K562 (cell line): Measurements from ENCODE around the gene CNOT6L. TPM values are rescaled to one million over a fixed set of nuclear protein-coding genes. Genes with fewer than 3 reads are reported as not detected.
A peak's percentile ranks its signal among the peaks of the same experiment; 100 is the strongest.

Experiments used
- BRD9 ChIP-seq: fragments of 450-650 bp; IDR thresholded peaks from 2 replicates; pipeline ENCODE4 v1.6.1; 2018; ENCODE audit warnings: low read depth; ENCODE audit not compliant: partially characterized antibody
- CHD1 ChIP-seq: fragments of 200-600 bp; sonication (generic); IDR thresholded peaks from one replicate; pipeline ENCODE4 v1.6.1; 2012; ENCODE audit warnings: mild to moderate bottlenecking, moderate library complexity, low read length, inconsistent platforms
- CHD2 ChIP-seq: IDR thresholded peaks from 2 replicates; pipeline ENCODE4 v1.6.1; 2011; ENCODE audit warnings: low read depth, low read length
- CTCF ChIP-seq, 3 experiments: IDR thresholded peaks in 2 of 3; conservative IDR thresholded peaks in 1 of 3; 2 replicates each; pipeline ENCODE4 v1.5.1; 2011 to 2012; ENCODE audit warnings: low read length in 3 of 3, mild to moderate bottlenecking in 3 of 3, control low read depth in 2 of 3, improper control_type of control experiment in 1 of 3, inconsistent platforms in 1 of 3, low read depth in 1 of 3, mixed read lengths in 1 of 3, moderate library complexity in 1 of 3; ENCODE audit not compliant: insufficient read depth in 2 of 3
- ESRRA ChIP-seq: fragments of 450-650 bp; IDR thresholded peaks from 2 replicates; pipeline ENCODE4 v1.6.1; 2014; ENCODE audit warnings: low read depth, mild to moderate bottlenecking, moderate library complexity, borderline replicate concordance
- MAFF ChIP-seq: IDR thresholded peaks from 2 replicates; pipeline ENCODE4 v1.6.1; 2012; ENCODE audit warnings: low read length, improper control_type of control experiment
- NFIC ChIP-seq: fragments of 450-650 bp; IDR thresholded peaks from 2 replicates; pipeline ENCODE4 v1.6.1; 2017; ENCODE audit warnings: mild to moderate bottlenecking, inconsistent platforms
- NR1H2 ChIP-seq: sonication (generic); formaldehyde crosslinking; IDR thresholded peaks from 2 replicates; pipeline ENCODE4 v1.4.0; 2020; ENCODE audit warnings: mild to moderate bottlenecking, missing genetic modification reagents
- PTBP1 ChIP-seq: fragments of 200-400 bp; formaldehyde crosslinking; IDR thresholded peaks from 2 replicates; pipeline ENCODE4 v1.6.1; 2017; ENCODE audit warnings: low read depth, low read length
- SIRT6 ChIP-seq: IDR thresholded peaks from one replicate; pipeline ENCODE4 v1.6.1; 2012; ENCODE audit warnings: low read depth, mild to moderate bottlenecking, control low read depth, inconsistent platforms, low read length, moderate library complexity
- SMARCA5 ChIP-seq: fragments of 450-650 bp; IDR thresholded peaks from 2 replicates; pipeline ENCODE4 v1.6.1; 2016
- SMC3 ChIP-seq: conservative IDR thresholded peaks from 2 replicates; pipeline ENCODE4 v1.6.1; 2011; ENCODE audit warnings: low read depth, low read length, improper control_type of control experiment; ENCODE audit not compliant: insufficient read depth
- THRAP3 ChIP-seq: fragments of 450-650 bp; IDR thresholded peaks from 2 replicates; pipeline ENCODE4 v1.6.1; 2016; ENCODE audit warnings: mild to moderate bottlenecking, inconsistent platforms, borderline replicate concordance
- U2AF2 ChIP-seq: fragments of 200-400 bp; formaldehyde crosslinking; optimal IDR thresholded peaks from 2 replicates; pipeline ENCODE3; 2017; ENCODE audit warnings: low read depth, mild to moderate bottlenecking, low read length
- ZBTB2 ChIP-seq: fragments of 450-650 bp; IDR thresholded peaks from 2 replicates; pipeline ENCODE4 v1.6.1; 2016; ENCODE audit warnings: antibody characterized with exemption
- ZFP1 ChIP-seq: fragments of 450-650 bp; formaldehyde crosslinking; IDR thresholded peaks from 2 replicates; pipeline ENCODE4 v1.4.0; 2020; ENCODE audit warnings: mild to moderate bottlenecking, mixed read lengths
- ZFP30 ChIP-seq: fragments of 250-450 bp; sonication (Bioruptor Pico); IDR thresholded peaks from 2 replicates; pipeline ENCODE4 v1.8.0; 2022; ENCODE audit warnings: moderate library complexity, mild to moderate bottlenecking, inconsistent platforms, borderline replicate concordance
- ZNF24 ChIP-seq: fragments of 450-650 bp; IDR thresholded peaks from 2 replicates; pipeline ENCODE4 v1.6.1; 2016
- polyA plus RNA-seq, 8 experiments: library from polyadenylated mRNA; depleted of rRNA in 4 of 8; stranded (reverse) in 5 of 8; unstranded in 3 of 8; fragments of >200 nt; fragmentation: Nextera tagmentation in 2 of 8; fragmentation: Illumina TruSeq in 1 of 8; extraction: Ambion mirVana in 2 of 8; extraction: Trizol in 1 of 8; gene quantifications; 2 replicates each; pipeline versions ENCODE4 v1.2.1 to v1.2.3, GENCODE V29; 2011 to 2014; ENCODE audit warnings: inconsistent platforms in 1 of 8, missing spikeins in 1 of 8
- total RNA-seq, 7 experiments: library from RNA; depleted of rRNA in 6 of 7; stranded (reverse); fragments of >200 nt in 6 of 7; fragmentation: Illumina TruSeq in 2 of 7; extraction: Trizol in 2 of 7; gene quantifications; 2 replicates each; pipeline versions ENCODE4 v1.2.1 to v1.2.3, GENCODE V29; 2011 to 2021; ENCODE audit warnings: low replicate concordance in 1 of 7
- TF ChIP-seq, protein P1 (sequence below): sonication (generic); formaldehyde crosslinking; IDR thresholded peaks from 2 replicates; pipeline ENCODE4 v1.8.1; 2022; ENCODE audit warnings: missing genetic modification reagents
- TF ChIP-seq, protein P2 (sequence below), 2 experiments: fragments of 200-800 bp in 1 of 2; sonication (Bioruptor generic) in 1 of 2; sonication (generic) in 1 of 2; formaldehyde crosslinking in 1 of 2; IDR thresholded peaks in 1 of 2; conservative IDR thresholded peaks in 1 of 2; 2 replicates each; pipeline versions ENCODE4 v1.5.0 to v1.6.1; 2016 to 2020; ENCODE audit warnings: missing compliant biosample characterization in 1 of 2, missing genetic modification characterization in 1 of 2, missing genetic modification reagents in 1 of 2
- TF ChIP-seq, protein P3 (sequence below): fragments of 450-650 bp; formaldehyde crosslinking; IDR thresholded peaks from 2 replicates; pipeline ENCODE4 v1.4.0; 2020; ENCODE audit warnings: mild to moderate bottlenecking, mixed read lengths

Gene CNOT6L
- total and polyA plus RNA-seq, 9 of the 15 experiments (the other 6 are each of a cell fraction or from before 2014, with no cell fraction given), result 3.7 to 27.9 (median 6.5) TPM

DNA sequence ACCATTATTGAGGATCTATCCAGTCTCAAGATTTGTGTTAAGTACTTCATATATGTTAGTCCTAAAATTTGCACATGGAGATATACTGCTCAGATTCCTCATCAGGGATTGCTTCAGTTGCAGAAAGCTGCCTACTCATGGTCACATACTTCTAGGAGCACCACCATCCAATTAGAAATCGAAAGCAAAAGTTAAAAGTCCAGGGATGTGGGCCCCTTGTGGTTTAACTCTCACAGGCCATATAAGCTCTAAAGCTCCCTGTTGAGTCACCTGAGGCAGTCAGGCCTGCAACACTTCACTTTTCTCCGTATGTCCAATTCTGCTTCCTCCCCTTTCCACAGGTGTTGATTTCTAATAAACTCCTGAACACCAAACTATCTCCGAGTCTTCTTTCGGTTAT lies 84.2 kb downstream of the CNOT6L start (continued):
- TF ChIP-seq, protein P1, sequence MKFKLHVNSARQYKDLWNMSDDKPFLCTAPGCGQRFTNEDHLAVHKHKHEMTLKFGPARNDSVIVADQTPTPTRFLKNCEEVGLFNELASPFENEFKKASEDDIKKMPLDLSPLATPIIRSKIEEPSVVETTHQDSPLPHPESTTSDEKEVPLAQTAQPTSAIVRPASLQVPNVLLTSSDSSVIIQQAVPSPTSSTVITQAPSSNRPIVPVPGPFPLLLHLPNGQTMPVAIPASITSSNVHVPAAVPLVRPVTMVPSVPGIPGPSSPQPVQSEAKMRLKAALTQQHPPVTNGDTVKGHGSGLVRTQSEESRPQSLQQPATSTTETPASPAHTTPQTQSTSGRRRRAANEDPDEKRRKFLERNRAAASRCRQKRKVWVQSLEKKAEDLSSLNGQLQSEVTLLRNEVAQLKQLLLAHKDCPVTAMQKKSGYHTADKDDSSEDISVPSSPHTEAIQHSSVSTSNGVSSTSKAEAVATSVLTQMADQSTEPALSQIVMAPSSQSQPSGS (CRISPR knock-in tag), result no peak
- TF ChIP-seq ESRRA, result peak; percentile 61; the same call in 1 of the 2 replicates
- TF ChIP-seq CHD1, result no peak
- TF ChIP-seq, protein P2, sequence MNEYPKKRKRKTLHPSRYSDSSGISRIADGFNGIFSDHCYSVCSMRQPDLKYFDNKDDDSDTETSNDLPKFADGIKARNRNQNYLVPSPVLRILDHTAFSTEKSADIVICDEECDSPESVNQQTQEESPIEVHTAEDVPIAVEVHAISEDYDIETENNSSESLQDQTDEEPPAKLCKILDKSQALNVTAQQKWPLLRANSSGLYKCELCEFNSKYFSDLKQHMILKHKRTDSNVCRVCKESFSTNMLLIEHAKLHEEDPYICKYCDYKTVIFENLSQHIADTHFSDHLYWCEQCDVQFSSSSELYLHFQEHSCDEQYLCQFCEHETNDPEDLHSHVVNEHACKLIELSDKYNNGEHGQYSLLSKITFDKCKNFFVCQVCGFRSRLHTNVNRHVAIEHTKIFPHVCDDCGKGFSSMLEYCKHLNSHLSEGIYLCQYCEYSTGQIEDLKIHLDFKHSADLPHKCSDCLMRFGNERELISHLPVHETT (CRISPR knock-in tag; conservative IDR thresholded peaks at IDR 0.05 in 1 of 2, IDR thresholded peaks at IDR 0.05 in 1 of 2), result peak in 1 of 2 experiments; percentile 36; a peak in 1 of 4 replicates
- TF ChIP-seq CTCF (IDR thresholded peaks at IDR 0.05 in 2 of 3, conservative IDR thresholded peaks at IDR 0.05 in 1 of 3; ENCODE audit: insufficient read depth in 2 of 3, low read depth in 1 of 3, low read length in 3 of 3), result 0 out of 6 replicates have a peak, but pooled peaks of 1 of the 3 experiments have one; percentile 20
- TF ChIP-seq THRAP3, result no peak
- TF ChIP-seq ZFP1 (CRISPR knock-in tag), result no peak
- peak; percentile 60; the same call in 1 of the 2 replicates for TF ChIP-seq MAFF
- no peak for TF ChIP-seq SMC3
- no peak for TF ChIP-seq ZNF24
- no peak for TF ChIP-seq PTBP1
- TF ChIP-seq, protein P3, sequence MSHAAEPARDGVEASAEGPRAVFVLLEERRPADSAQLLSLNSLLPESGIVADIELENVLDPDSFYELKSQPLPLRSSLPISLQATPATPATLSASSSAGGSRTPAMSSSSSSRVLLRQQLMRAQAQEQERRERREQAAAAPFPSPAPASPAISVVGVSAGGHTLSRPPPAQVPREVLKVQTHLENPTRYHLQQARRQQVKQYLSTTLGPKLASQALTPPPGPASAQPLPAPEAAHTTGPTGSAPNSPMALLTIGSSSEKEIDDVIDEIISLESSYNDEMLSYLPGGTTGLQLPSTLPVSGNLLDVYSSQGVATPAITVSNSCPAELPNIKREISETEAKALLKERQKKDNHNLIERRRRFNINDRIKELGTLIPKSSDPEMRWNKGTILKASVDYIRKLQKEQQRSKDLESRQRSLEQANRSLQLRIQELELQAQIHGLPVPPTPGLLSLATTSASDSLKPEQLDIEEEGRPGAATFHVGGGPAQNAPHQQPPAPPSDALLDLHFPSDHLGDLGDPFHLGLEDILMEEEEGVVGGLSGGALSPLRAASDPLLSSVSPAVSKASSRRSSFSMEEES, result no peak
- TF ChIP-seq NFIC, result no peak
- no peak for TF ChIP-seq SMARCA5
- no peak for TF ChIP-seq CHD2
- TF ChIP-seq U2AF2, result no peak
- TF ChIP-seq ZBTB2, result no peak
- TF ChIP-seq NR1H2 (CRISPR knock-in tag), result no peak
- TF ChIP-seq BRD9, result no peak
- TF ChIP-seq SIRT6, result no peak
- no peak for TF ChIP-seq ZFP30 (CRISPR knock-in tag)
